A673 (cell line): ENCODE measurements around the gene ACTN2. TPM values are rescaled to one million over a fixed set of nuclear protein-coding genes. Genes with fewer than 3 reads are reported as not detected.

Source experiments
- BruUV-seq: library from RNA; stranded (reverse); fragments of 400-500 nt; replicated peaks from 2 replicates; lab custom pipeline; 2021; lab: Mats Ljungman, UMichigan
- CTCF ChIA-PET: fragments of 300-600 bp; sonication (Branson Sonifier 250); formaldehyde crosslinking; loops from one replicate; lab custom pipeline; 2022; ENCODE audit warnings: antibody characterized with exemption; lab: Charles Lee
- POLR2A ChIA-PET: fragments of 300-600 bp; sonication (Branson Sonifier 250); formaldehyde crosslinking; loops from one replicate; lab custom pipeline; 2022; ENCODE audit warnings: antibody characterized with exemption; ENCODE audit not compliant: low non-redundant PET; lab: Charles Lee
- DNase-seq: peaks from one replicate; pipeline ENCODE4 v3.0.0-alpha.2; 2015; ENCODE audit warnings: low spot score
- H3K27ac ChIP-seq: fragments of 200-600 bp; sonication (generic); 2 replicates; pipeline ENCODE4 v1.5.1; 2016; ENCODE audit warnings: mixed run types, low read depth, mild to moderate bottlenecking, mixed read lengths, antibody characterized with exemption, low read length; ENCODE audit not compliant: poor library complexity, severe bottlenecking
- H3K27me3 ChIP-seq: fragments of 200-600 bp; sonication (generic); replicated peaks from 2 replicates; pipeline ENCODE4 v1.6.1; 2017; ENCODE audit warnings: mixed run types, low read depth, mild to moderate bottlenecking, mixed read lengths, antibody characterized with exemption, low read length; ENCODE audit not compliant: insufficient read depth, poor library complexity
- H3K36me3 ChIP-seq: fragments of 200-600 bp; sonication (generic); 2 replicates; pipeline ENCODE4 v1.6.1; 2016; ENCODE audit warnings: mixed run types, mild to moderate bottlenecking, mixed read lengths, antibody characterized with exemption, low read length; ENCODE audit not compliant: insufficient read depth, poor library complexity, severe bottlenecking
- H3K4me1 ChIP-seq: fragments of 200-600 bp; sonication (generic); 2 replicates; pipeline ENCODE4 v1.6.1; 2017; ENCODE audit warnings: mixed run types, mild to moderate bottlenecking, mixed read lengths, antibody characterized with exemption, low read length; ENCODE audit not compliant: insufficient read depth, poor library complexity, severe bottlenecking
- H3K4me3 ChIP-seq: fragments of 200-600 bp; sonication (generic); 2 replicates; pipeline ENCODE4 v1.5.1; 2016; ENCODE audit warnings: low read depth, mixed run types, mild to moderate bottlenecking, mixed read lengths, low read length; ENCODE audit not compliant: poor library complexity, severe bottlenecking
- H3K9me3 ChIP-seq: fragments of 200-600 bp; sonication (generic); 2 replicates; pipeline ENCODE4 v1.6.1; 2016; ENCODE audit warnings: mixed run types, low read depth, mild to moderate bottlenecking, mixed read lengths, antibody characterized with exemption, low read length; ENCODE audit not compliant: poor library complexity, severe bottlenecking
- EZH2 ChIP-seq: fragments of 200-600 bp; sonication (generic); IDR thresholded peaks from 2 replicates; pipeline ENCODE4 v1.6.1; 2017; ENCODE audit warnings: borderline replicate concordance, low read depth, mild to moderate bottlenecking, mixed read lengths, antibody characterized with exemption, low read length; ENCODE audit not compliant: poor library complexity, severe bottlenecking
- intact Hi-C: fragments of 100-400 bp; cut with micrococcal nuclease; formaldehyde crosslinking; loops from one replicate; pipeline ENCODE4 v1.10.0; 2022; ENCODE audit not compliant: unreplicated experiment
- total RNA-seq: library from RNA; stranded (reverse); gene quantifications from 2 replicates; pipeline ENCODE4 v1.2.3, GENCODE V29; 2021
- TF ChIP-seq, protein P1 (sequence below): fragments of 300-800, 200-600 bp; sonication (generic); conservative IDR thresholded peaks from 2 replicates; pipeline ENCODE4 v1.5.1; 2017; ENCODE audit warnings: low read depth, mild to moderate bottlenecking, antibody characterized with exemption, low read length, moderate library complexity, mixed read lengths

ACTN2 gene
- total RNA-seq, 1 experiment from 2014 or later, result 39.4 TPM

GRCh38 chr1:236765831-236766230 is 79.5 kb downstream of the ACTN2 start:
- peaks cover 41% of the 10 kb centered on the region for H3K36me3 ChIP-seq
- TF ChIP-seq EZH2, result no peak
- TF ChIP-seq, protein P1, sequence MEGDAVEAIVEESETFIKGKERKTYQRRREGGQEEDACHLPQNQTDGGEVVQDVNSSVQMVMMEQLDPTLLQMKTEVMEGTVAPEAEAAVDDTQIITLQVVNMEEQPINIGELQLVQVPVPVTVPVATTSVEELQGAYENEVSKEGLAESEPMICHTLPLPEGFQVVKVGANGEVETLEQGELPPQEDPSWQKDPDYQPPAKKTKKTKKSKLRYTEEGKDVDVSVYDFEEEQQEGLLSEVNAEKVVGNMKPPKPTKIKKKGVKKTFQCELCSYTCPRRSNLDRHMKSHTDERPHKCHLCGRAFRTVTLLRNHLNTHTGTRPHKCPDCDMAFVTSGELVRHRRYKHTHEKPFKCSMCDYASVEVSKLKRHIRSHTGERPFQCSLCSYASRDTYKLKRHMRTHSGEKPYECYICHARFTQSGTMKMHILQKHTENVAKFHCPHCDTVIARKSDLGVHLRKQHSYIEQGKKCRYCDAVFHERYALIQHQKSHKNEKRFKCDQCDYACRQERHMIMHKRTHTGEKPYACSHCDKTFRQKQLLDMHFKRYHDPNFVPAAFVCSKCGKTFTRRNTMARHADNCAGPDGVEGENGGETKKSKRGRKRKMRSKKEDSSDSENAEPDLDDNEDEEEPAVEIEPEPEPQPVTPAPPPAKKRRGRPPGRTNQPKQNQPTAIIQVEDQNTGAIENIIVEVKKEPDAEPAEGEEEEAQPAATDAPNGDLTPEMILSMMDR, result no peak
- no peaks in the 10 kb centered on the region for H3K4me1 ChIP-seq
- H3K27ac ChIP-seq, result no peak overlapping the region
- no TSS peak for BruUV-seq
- no peak overlapping the region for H3K4me3 ChIP-seq
- H3K27me3 ChIP-seq, result no peaks in the 10 kb centered on the region
- DNase-seq, result no peak
- POLR2A ChIA-PET, result no interaction called here
- no peaks in the 10 kb centered on the region for H3K9me3 ChIP-seq
- CTCF ChIA-PET, result no interaction called here
- intact Hi-C loops, result no loop called here

DNA sequence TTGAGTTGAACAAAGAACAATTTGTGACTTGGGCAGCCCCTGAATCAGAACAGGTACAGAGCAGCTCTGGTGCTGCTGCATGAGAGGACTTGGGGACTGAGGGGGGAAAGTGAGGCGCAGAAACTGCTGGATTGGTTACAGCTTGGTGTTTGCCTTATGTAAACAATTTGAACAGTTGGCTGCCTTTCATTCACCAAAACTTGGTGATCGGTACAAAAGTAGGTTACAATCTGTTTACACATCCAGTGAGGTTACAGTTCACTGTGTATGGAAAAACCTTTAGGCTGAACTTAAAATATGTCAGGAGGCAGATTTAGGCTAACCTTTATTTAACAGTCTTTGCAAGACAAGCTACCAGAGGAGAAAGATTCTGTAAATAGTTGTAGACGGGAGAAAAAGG is 80.2 kb downstream of the ACTN2 start:
- no peaks in the 10 kb centered on the region for H3K9me3 ChIP-seq
- no peaks in the 10 kb centered on the region for H3K27me3 ChIP-seq
- no TSS peak for BruUV-seq
- H3K4me1 ChIP-seq, result no peaks in the 10 kb centered on the region
- CTCF ChIA-PET, result no interaction called here
- no peak overlapping the region for H3K4me3 ChIP-seq
- TF ChIP-seq EZH2, result no peak
- TF ChIP-seq, protein P1, result no peak
- no peak for DNase-seq
- POLR2A ChIA-PET, result no interaction called here
- intact Hi-C loops, result no loop called here
- H3K27ac ChIP-seq, result no peak overlapping the region
- H3K36me3 ChIP-seq, result peaks cover 34% of the 10 kb centered on the region

DNA sequence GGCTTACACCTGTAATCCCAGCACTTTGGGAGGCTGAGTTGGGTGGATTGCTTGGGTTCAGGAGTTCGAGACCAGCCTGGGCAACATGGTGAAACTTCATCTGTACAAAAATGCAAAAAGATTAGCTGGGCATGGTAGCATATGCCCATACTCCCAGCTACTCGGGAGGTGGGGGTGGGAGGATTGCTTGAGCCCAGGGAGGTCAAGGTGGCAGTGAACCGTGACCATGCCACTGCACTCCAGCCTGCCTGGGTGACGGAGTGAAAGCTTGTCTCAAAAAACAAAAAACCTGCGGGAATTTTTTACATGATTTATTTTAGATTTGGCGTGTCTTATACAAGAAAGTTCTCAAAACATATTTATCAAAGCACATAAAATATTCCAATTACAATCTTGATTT is 81.0 kb downstream of the ACTN2 start:
- no peak for DNase-seq
- intact Hi-C loops, result no loop called here
- POLR2A ChIA-PET, result no interaction called here
- Histone ChIP-seq H3K36me3 (peaks cover 28% of the 10 kb centered on the region), H3K27me3 (no peaks in the 10 kb centered on the region), H3K27ac (no peak overlapping the region), H3K9me3 (no peaks in the 10 kb centered on the region), H3K4me3 (no peak overlapping the region), H3K4me1 (no peaks in the 10 kb centered on the region)
- CTCF ChIA-PET, result no interaction called here
- BruUV-seq, result no TSS peak
- no peak for TF ChIP-seq EZH2
- TF ChIP-seq, protein P1, result no peak
